HepG2 (cell line): Measurements from ENCODE around the gene SPAG6. TPM values are rescaled to one million over a fixed set of nuclear protein-coding genes. Genes with fewer than 3 reads are reported as not detected.

Experiments
- ATAC-seq: fragments of 200-7000 bp; cut with Tn5 transposase; 3 replicates; pipeline ENCODE4 v1.9.1; 2020; ENCODE audit warnings: mild to moderate bottlenecking, moderate library complexity
- BruUV-seq: library from RNA; stranded (reverse); fragments of 400-500 nt; replicated peaks from 2 replicates; lab custom pipeline; 2021; lab: Mats Ljungman, UMichigan
- CTCF ChIA-PET: fragments of 300-600 bp; formaldehyde crosslinking; extraction: SDS; loops from one replicate; lab custom pipeline; 2021; ENCODE audit warnings: low total read pairs, inconsistent platforms, low intra/inter-chr PET ratio; lab: Yijun Ruan, JAX
- POLR2A ChIA-PET: fragments of 350-600 bp; sonication (Branson Sonifier 250); formaldehyde crosslinking; loops from one replicate; lab custom pipeline; 2020; ENCODE audit warnings: antibody characterized with exemption, inconsistent platforms; lab: Yijun Ruan, JAX
- DNase-seq: peaks from one replicate; pipeline ENCODE4 v3.0.0-alpha.2; 2015; ENCODE audit warnings: low spot score
- FAIRE-seq: peaks from 3 replicates; lab custom pipeline; 2011; peaks lifted over from hg19 to GRCh38; lab: Jason Lieb, UNC
- H2AFZ ChIP-seq: one replicate; pipeline ENCODE4 v1.6.1; 2011; ENCODE audit warnings: low read length, inconsistent platforms
- H3K27ac ChIP-seq: fragments of 300-600 bp; 3 replicates; pipeline ENCODE4 v1.8.0; 2011; ENCODE audit warnings: mixed run types, mild to moderate bottlenecking, mixed read lengths, low read length, inconsistent platforms; ENCODE audit not compliant: insufficient read depth; ENCODE audit errors: extremely low read length
- H3K27me3 ChIP-seq, 2 experiments: fragments of 200-600 bp in 1 of 2; 2 replicates in 1 of 2; 3 replicates in 1 of 2; pipeline versions ENCODE4 v1.6.0 to v1.8.0; 2011; ENCODE audit warnings: low read length in 2 of 2, mild to moderate bottlenecking in 2 of 2, moderate library complexity in 2 of 2, inconsistent platforms in 1 of 2; ENCODE audit not compliant: insufficient read depth in 2 of 2, control insufficient read depth in 1 of 2
- H3K36me3 ChIP-seq, 2 experiments: fragments of 200-600 bp in 1 of 2; replicated peaks in 1 of 2; 2 replicates in 1 of 2; 3 replicates in 1 of 2; pipeline versions ENCODE4 v1.5.1 to v1.8.0; 2011; ENCODE audit warnings: low read length in 2 of 2, inconsistent platforms in 1 of 2; ENCODE audit not compliant: insufficient read depth in 2 of 2, control insufficient read depth in 1 of 2
- H3K4me1 ChIP-seq: 2 replicates; pipeline ENCODE4 v1.5.1; 2012; ENCODE audit warnings: low read length, inconsistent platforms; ENCODE audit not compliant: insufficient read depth
- H3K4me2 ChIP-seq: 2 replicates; pipeline ENCODE4 v1.6.0; 2011; ENCODE audit warnings: low read depth, low read length, inconsistent platforms
- H3K4me3 ChIP-seq, 3 experiments: fragments of 200-600 bp in 1 of 3; sonication (generic), shearing (Covaris generic) in 1 of 3; replicated peaks in 1 of 3; 2 replicates each; pipeline ENCODE4 v1.5.1; 2011 to 2016; ENCODE audit warnings: low read length in 3 of 3, inconsistent platforms in 2 of 3, low read depth in 2 of 3, mild to moderate bottlenecking in 2 of 3, control low read depth in 1 of 3, mixed read lengths in 1 of 3; ENCODE audit not compliant: insufficient read depth in 1 of 3
- H3K79me2 ChIP-seq: one replicate; pipeline ENCODE4 v1.6.1; 2011; ENCODE audit warnings: low read length, inconsistent platforms; ENCODE audit not compliant: insufficient read depth
- H3K9ac ChIP-seq: 2 replicates; pipeline ENCODE4 v1.6.0; 2011; ENCODE audit warnings: mild to moderate bottlenecking, low read depth, low read length, inconsistent platforms; ENCODE audit not compliant: insufficient read depth
- H3K9me3 ChIP-seq: 2 replicates; pipeline ENCODE4 v1.5.1; 2012; ENCODE audit warnings: mild to moderate bottlenecking, low read length
- H4K20me1 ChIP-seq: 2 replicates; pipeline ENCODE4 v1.6.0; 2011; ENCODE audit warnings: inconsistent platforms, mild to moderate bottlenecking, low read length, moderate library complexity; ENCODE audit not compliant: insufficient read depth
- CHD4 ChIP-seq: fragments of 200-600 bp; sonication (generic); IDR thresholded peaks from 2 replicates; pipeline ENCODE4 v1.7.0; 2017; ENCODE audit warnings: mild to moderate bottlenecking, low read length, borderline replicate concordance
- KDM5B ChIP-seq: sonication (generic); formaldehyde crosslinking; IDR thresholded peaks from 2 replicates; pipeline ENCODE4 v1.4.0; 2020; ENCODE audit warnings: missing genetic modification reagents, mild to moderate bottlenecking, borderline replicate concordance
- KMT2A ChIP-seq: sonication (generic); formaldehyde crosslinking; IDR thresholded peaks from 2 replicates; pipeline ENCODE4 v1.4.0; 2020; ENCODE audit warnings: missing genetic modification reagents
- MTA3 ChIP-seq: sonication (generic); formaldehyde crosslinking; IDR thresholded peaks from 2 replicates; pipeline ENCODE4 v1.4.0; 2020; ENCODE audit warnings: missing genetic modification reagents
- NFE2 ChIP-seq: sonication (generic); formaldehyde crosslinking; IDR thresholded peaks from 2 replicates; pipeline ENCODE4 v1.4.0; 2020; ENCODE audit warnings: missing genetic modification reagents
- NFRKB ChIP-seq: fragments of 450-650 bp; IDR thresholded peaks from 2 replicates; pipeline ENCODE4 v1.6.1; 2017
- NR2F2 ChIP-seq: IDR thresholded peaks from 2 replicates; pipeline ENCODE4 v1.6.1; 2012; ENCODE audit warnings: low read depth, inconsistent platforms, borderline replicate concordance
- SIN3B ChIP-seq: fragments of 150-350 bp; IDR thresholded peaks from 2 replicates; pipeline ENCODE4 v1.6.1; 2014; ENCODE audit warnings: low read length
- ZFP90 ChIP-seq: sonication (generic); formaldehyde crosslinking; IDR thresholded peaks from 2 replicates; pipeline ENCODE4 v1.8.0; 2022; ENCODE audit warnings: missing genetic modification reagents, mild to moderate bottlenecking, inconsistent platforms, borderline replicate concordance
- ZNF24 ChIP-seq: fragments of 450-650 bp; IDR thresholded peaks from 2 replicates; pipeline ENCODE4 v1.6.1; 2017; ENCODE audit warnings: antibody characterized with exemption, mild to moderate bottlenecking
- ZNF446 ChIP-seq: sonication (generic); formaldehyde crosslinking; IDR thresholded peaks from 2 replicates; pipeline ENCODE4 v1.5.0; 2020; ENCODE audit warnings: mild to moderate bottlenecking, missing genetic modification reagents
- ZNF484 ChIP-seq: sonication (generic); formaldehyde crosslinking; IDR thresholded peaks from 2 replicates; pipeline ENCODE4 v1.5.1; 2020; ENCODE audit warnings: mild to moderate bottlenecking, low read depth, missing genetic modification reagents, borderline replicate concordance
- ZNF615 ChIP-seq: sonication (generic); formaldehyde crosslinking; IDR thresholded peaks from 2 replicates; pipeline ENCODE4 v1.5.0; 2020; ENCODE audit warnings: mild to moderate bottlenecking, missing genetic modification reagents, borderline replicate concordance
- ZNF761 ChIP-seq: sonication (generic); formaldehyde crosslinking; conservative IDR thresholded peaks from 2 replicates; pipeline ENCODE4 v1.4.0; 2020; ENCODE audit warnings: mild to moderate bottlenecking, missing genetic modification reagents
- WGBS: methylation state at CpG from one replicate; pipeline ENCODE4 v1.1.6; 2017; ENCODE audit warnings: low lambda C conversion rate; 5-methylcytosine and 5-hydroxymethylcytosine counted together
- in situ Hi-C: cut with HindIII; loops from 2 replicates; pipeline ENCODE4 v1.10.0; 2017; ENCODE audit warnings: low pct_unique_long_range_greater_than_20kb; ENCODE audit not compliant: extremely low pct_ligation_motif_present
- intact Hi-C: fragments of 100-400 bp; cut with micrococcal nuclease; formaldehyde crosslinking; loops from one replicate; pipeline ENCODE4 v1.10.0; 2022; ENCODE audit not compliant: unreplicated experiment
- polyA plus RNA-seq, 8 experiments: library from polyadenylated mRNA; depleted of rRNA in 3 of 8; stranded (reverse) in 7 of 8; unstranded in 1 of 8; fragments of >200 nt; fragmentation: Illumina TruSeq in 4 of 8; extraction: Trizol in 4 of 8; gene quantifications; 2 replicates each; pipeline versions ENCODE4 v1.2.1 to v1.2.3, GENCODE V29; 2011 to 2016; ENCODE audit warnings: low read depth in 4 of 8, missing spikeins in 1 of 8, mixed read lengths in 1 of 8; ENCODE audit not compliant: insufficient read depth in 1 of 8
- total RNA-seq, 5 experiments: library from RNA; depleted of rRNA; stranded (reverse); fragments of >200 nt; fragmentation: Illumina TruSeq; extraction: Trizol; gene quantifications; 2 replicates each; pipeline ENCODE4 v1.2.3, GENCODE V29; 2016; ENCODE audit warnings: low read depth in 1 of 5
- TF ChIP-seq, protein P1 (sequence below): sonication (generic); formaldehyde crosslinking; IDR thresholded peaks from 2 replicates; pipeline ENCODE4 v1.5.1; 2020; ENCODE audit warnings: mild to moderate bottlenecking, missing genetic modification reagents, moderate library complexity

Gene SPAG6
- total and polyA plus RNA-seq, 2 of the 13 experiments (the other 11 are each of a cell fraction or from before 2014, with no cell fraction given), result not detected

DNA sequence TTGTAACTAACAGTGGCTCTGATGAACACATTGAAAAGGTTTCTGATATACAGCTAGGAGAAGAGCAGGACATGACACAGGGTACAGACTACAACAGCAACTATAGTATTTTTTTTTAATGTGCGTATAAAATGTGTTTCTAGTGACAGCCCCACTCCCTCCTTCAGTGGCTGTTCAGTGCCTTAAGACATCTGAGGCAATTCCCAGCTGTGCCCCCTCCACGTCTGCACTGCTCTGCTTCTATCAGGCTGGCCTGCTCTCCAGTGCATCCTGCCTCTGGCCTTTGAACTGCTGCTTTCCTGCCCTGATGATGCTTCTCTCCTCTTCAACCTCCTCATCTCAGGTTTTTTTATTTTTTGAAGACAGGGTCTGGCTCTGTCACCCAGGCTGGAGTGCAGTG is 111.2 kb downstream of the SPAG6 start (continued):
- TF ChIP-seq, protein P1, sequence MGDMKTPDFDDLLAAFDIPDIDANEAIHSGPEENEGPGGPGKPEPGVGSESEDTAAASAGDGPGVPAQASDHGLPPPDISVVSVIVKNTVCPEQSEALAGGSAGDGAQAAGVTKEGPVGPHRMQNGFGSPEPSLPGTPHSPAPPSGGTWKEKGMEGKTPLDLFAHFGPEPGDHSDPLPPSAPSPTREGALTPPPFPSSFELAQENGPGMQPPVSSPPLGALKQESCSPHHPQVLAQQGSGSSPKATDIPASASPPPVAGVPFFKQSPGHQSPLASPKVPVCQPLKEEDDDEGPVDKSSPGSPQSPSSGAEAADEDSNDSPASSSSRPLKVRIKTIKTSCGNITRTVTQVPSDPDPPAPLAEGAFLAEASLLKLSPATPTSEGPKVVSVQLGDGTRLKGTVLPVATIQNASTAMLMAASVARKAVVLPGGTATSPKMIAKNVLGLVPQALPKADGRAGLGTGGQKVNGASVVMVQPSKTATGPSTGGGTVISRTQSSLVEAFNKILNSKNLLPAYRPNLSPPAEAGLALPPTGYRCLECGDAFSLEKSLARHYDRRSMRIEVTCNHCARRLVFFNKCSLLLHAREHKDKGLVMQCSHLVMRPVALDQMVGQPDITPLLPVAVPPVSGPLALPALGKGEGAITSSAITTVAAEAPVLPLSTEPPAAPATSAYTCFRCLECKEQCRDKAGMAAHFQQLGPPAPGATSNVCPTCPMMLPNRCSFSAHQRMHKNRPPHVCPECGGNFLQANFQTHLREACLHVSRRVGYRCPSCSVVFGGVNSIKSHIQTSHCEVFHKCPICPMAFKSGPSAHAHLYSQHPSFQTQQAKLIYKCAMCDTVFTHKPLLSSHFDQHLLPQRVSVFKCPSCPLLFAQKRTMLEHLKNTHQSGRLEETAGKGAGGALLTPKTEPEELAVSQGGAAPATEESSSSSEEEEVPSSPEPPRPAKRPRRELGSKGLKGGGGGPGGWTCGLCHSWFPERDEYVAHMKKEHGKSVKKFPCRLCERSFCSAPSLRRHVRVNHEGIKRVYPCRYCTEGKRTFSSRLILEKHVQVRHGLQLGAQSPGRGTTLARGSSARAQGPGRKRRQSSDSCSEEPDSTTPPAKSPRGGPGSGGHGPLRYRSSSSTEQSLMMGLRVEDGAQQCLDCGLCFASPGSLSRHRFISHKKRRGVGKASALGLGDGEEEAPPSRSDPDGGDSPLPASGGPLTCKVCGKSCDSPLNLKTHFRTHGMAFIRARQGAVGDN (CRISPR knock-in tag), result no peak
- TF ChIP-seq KMT2A (CRISPR knock-in tag), result no peak
- TF ChIP-seq NFE2 (CRISPR knock-in tag), result no peak
- no peak for TF ChIP-seq KDM5B (CRISPR knock-in tag)

DNA sequence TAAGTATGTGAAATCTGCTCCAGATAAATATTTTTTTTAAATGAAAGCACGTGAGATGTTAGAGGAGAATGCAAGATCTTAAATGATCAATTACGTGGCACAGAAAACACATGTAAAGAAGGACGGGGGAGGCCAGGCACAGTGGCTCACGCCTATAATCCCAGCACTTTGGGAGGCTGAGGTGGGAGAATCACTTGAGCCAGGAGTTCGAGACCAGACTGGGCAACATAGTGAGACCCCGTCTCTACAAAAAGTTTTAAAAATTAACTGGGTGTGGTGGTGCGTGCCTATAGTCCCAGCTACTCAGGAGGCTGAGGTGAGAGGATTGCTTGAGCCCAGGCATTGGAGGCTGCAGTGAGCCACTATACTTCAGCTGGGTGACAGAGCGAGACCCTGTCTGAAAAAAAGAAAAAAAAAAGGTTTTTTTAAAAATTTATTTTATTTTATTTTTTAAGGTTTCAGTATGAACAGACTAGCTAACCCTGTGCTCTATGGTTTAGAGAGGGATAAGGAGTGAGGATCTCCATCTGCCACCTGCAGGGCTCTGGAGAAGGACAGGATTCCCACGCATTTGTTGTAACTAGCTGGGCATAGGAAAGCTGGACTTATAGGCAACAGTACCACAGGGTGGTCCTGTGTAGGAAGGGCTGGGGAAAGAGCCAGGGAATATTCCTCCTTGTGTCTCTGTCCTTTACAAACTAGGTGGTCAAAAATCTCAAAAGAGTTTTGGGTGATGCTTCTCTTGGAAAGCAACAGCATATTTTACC is 113.2 kb downstream of the SPAG6 start:
- 47% methylated on average over 9 of the region's 9 CpGs for WGBS
- no peaks in the 10 kb centered on the region for H3K79me2 ChIP-seq
- no peaks in the 10 kb centered on the region for H4K20me1 ChIP-seq
- H3K4me1 ChIP-seq, result no peaks in the 10 kb centered on the region
- H3K27ac ChIP-seq, result no peak overlapping the region
- no peaks in the 10 kb centered on the region for H3K9me3 ChIP-seq
- H3K4me3 ChIP-seq, result no peak overlapping the region
- ChIA-PET POLR2A (no interaction called here), CTCF (no interaction called here)
- intact Hi-C loops, result no loop called here
- H2AFZ ChIP-seq, result no peak overlapping the region
- H3K9ac ChIP-seq, result no peak overlapping the region
- in situ Hi-C loops, result no loop called here
- no peaks in the 10 kb centered on the region for H3K27me3 ChIP-seq
- no peak for FAIRE-seq
- no peaks in the 10 kb centered on the region for H3K36me3 ChIP-seq
- BruUV-seq, result no TSS peak
- H3K4me2 ChIP-seq, result no peak overlapping the region
- ATAC-seq, result no peak
- TF ChIP-seq ZNF761 (CRISPR knock-in tag) (no peak), NFRKB (no peak), NR2F2 (no peak), ZNF446 (CRISPR knock-in tag) (no peak), CHD4 (no peak), ZNF615 (CRISPR knock-in tag) (no peak), ZNF24 (no peak), SIN3B (no peak), ZNF484 (CRISPR knock-in tag) (no peak), ZFP90 (CRISPR knock-in tag) (no peak), MTA3 (no peak)
- DNase-seq, result no peak
